ENCODE data around the gene SAE1. TPM values are rescaled to one million over a fixed set of nuclear protein-coding genes. Genes with fewer than 3 reads are reported as not detected.

SAE1 gene
- total and polyA plus RNA-seq, 12 donors: 19.0 to 77.6 (median 49.7) TPM

GRCh38 chr19:47153266-47153665, 22.6 kb downstream of the SAE1 start:
- Histone ChIP-seq H3K4me1 (replicated peaks in 1 of 2) (peaks cover 10 to 22% of the 10 kb centered on the region in 2 donors), H3K27me3 (no peaks in the 10 kb centered on the region), H3K4me3 (no peak overlapping the region), H3K36me3 (replicated peaks in 1 of 2) (peaks cover 0 to 42% of the 10 kb centered on the region in 2 donors), H3K9me3 (replicated peaks in 1 of 3) (no peaks in the 10 kb centered on the region), H3K27ac (no peak overlapping the region)
- 83 to 98% (median 88%) methylated on average over 2 of the region's 2 CpGs for WGBS, 4 donors
- no peak for DNase-seq
- TF ChIP-seq CTCF (IDR thresholded peaks at IDR 0.05) (no peak), POLR2A (IDR thresholded peaks at IDR 0.05) (no peak)
- intact Hi-C loops (cut with DNase I): no loop called here

GRCh38 chr19:47155148-47155547, 24.5 kb downstream of the SAE1 start:
- WGBS, 4 donors: 66 to 76% (median 74%) methylated on average over 7 of the region's 7 CpGs
- peak overlapping the region in 1 of 5 donors; percentile 68 for H3K27ac ChIP-seq
- TF ChIP-seq CTCF (IDR thresholded peaks at IDR 0.05): no peak
- no peak for TF ChIP-seq POLR2A (IDR thresholded peaks at IDR 0.05)
- H3K27me3 ChIP-seq: no peaks in the 10 kb centered on the region
- H3K36me3 ChIP-seq (replicated peaks in 1 of 2): peaks cover 0 to 40% of the 10 kb centered on the region in 2 donors
- peak in 4 of 7 donors; percentile 7 to 60 (median 27) for DNase-seq
- H3K9me3 ChIP-seq (replicated peaks in 1 of 3): no peaks in the 10 kb centered on the region
- no peak overlapping the region for H3K4me3 ChIP-seq
- H3K4me1 ChIP-seq (replicated peaks in 1 of 2): peaks cover 15 to 32% of the 10 kb centered on the region in 2 donors
- intact Hi-C loops (cut with DNase I): loop anchor here in 1 of 2 donors (5.0 kb wide), 1 partner anchor 92 kb away; no protein-coding TSS in a partner anchor

- peaks cover 0 to 32% of the 10 kb centered on the region in 2 donors for H3K36me3 ChIP-seq (replicated peaks in 1 of 2)
- TF ChIP-seq POLR2A (IDR thresholded peaks at IDR 0.05) (no peak), CTCF (IDR thresholded peaks at IDR 0.05) (no peak)
- H3K27me3 ChIP-seq: no peaks in the 10 kb centered on the region
- DNase-seq: no peak
- H3K4me3 ChIP-seq: no peak overlapping the region
- WGBS, 4 donors: 69 to 74% (median 74%) methylated on average over 7 of the region's 7 CpGs
- no peaks in the 10 kb centered on the region for H3K9me3 ChIP-seq (replicated peaks in 1 of 3)
- H3K27ac ChIP-seq: peak overlapping the region in 4 of 5 donors; percentile 32 to 85 (median 70)
- intact Hi-C loops (cut with DNase I): loop anchor here in 1 of 2 donors (5.0 kb wide), 1 partner anchor 90 kb away; no protein-coding TSS in a partner anchor
- H3K4me1 ChIP-seq (replicated peaks in 1 of 2): peaks cover 15 to 32% of the 10 kb centered on the region in 2 donors
These were observed 26.3 kb downstream of the SAE1 start for GRCh38 chr19:47156861-47157430.

- H3K9me3 ChIP-seq (replicated peaks in 1 of 3): no peaks in the 10 kb centered on the region
- peaks cover 0 to 28% of the 10 kb centered on the region in 2 donors for H3K36me3 ChIP-seq (replicated peaks in 1 of 2)
- peak; percentile 26 to 65 (median 47) for DNase-seq
- no peak for TF ChIP-seq POLR2A (IDR thresholded peaks at IDR 0.05)
- TF ChIP-seq CTCF (IDR thresholded peaks at IDR 0.05): peak in 1 of 6 experiments; percentile 12
- peak overlapping the region in 1 of 4 donors; percentile 7 for H3K4me3 ChIP-seq
- no peaks in the 10 kb centered on the region for H3K27me3 ChIP-seq
- intact Hi-C loops (cut with DNase I): loop anchor here in 1 of 2 donors (5.0 kb wide), 1 partner anchor 90 kb away; no protein-coding TSS in a partner anchor
- 35 to 39% (median 36%) methylated on average over 8 to 10 of the region's 10 CpGs for WGBS, 4 donors
- peaks cover 15 to 26% of the 10 kb centered on the region in 2 donors for H3K4me1 ChIP-seq (replicated peaks in 1 of 2)
- H3K27ac ChIP-seq: peak overlapping the region; percentile 38 to 85 (median 69)
These were observed 27.0 kb downstream of the SAE1 start for GRCh38 chr19:47157431-47158321.
